ENCODE results near the gene BEX3.
"Not testable (repeated sequence)": the region's sequence is repeated elsewhere in the genome, so short reads cannot be mapped to it uniquely, and the experiment has no call there.

BEX3 gene

DNA sequence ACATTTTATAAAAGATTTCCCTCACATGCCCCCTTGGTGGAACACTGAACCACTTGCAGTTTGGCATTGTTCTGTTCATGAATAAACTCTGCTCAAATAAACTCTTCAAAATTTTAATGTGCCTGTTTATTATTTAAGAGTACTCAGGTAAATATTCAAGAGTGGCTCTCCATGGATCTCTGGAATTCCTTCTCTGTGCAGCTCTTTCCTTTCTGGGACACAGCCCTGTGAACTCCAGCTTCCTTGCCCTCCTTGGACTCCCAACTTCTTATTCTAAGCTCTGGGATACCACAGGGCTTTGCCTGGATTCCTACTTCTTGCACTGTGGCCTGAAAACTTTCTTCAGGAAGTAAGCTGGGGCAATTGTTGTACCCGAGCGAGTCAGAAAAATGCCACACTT is 8.3 kb downstream of the BEX3 start:
- no peak for DNase-seq

DNA sequence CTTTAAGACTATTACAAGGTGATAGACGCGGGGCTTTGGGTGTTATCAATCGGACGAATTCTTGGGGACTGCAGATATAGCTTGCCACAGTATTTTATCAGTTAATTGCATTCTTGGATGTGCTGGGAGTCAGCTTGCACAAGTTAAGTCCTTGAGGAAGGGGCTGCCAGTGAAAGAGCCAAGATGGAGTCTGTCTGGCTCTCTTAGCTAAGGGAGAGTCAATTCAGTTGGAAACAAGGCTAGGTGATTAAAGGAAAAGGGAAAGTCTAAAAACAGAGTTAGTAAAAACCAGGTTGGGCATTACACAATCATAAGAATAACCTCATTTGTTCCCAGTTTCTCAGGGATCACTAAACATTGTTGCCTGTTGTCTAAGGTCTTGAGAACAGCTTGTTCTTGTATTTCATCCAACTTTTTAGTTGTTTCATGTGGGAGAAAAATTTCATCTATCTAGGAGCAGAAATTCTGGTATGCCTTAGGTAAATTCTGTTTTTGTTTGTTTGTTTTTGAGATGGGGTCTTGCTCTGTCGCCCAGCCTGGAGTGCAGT is 9.0 kb downstream of the BEX3 start:
- DNase-seq = not testable (repeated sequence)

DNA sequence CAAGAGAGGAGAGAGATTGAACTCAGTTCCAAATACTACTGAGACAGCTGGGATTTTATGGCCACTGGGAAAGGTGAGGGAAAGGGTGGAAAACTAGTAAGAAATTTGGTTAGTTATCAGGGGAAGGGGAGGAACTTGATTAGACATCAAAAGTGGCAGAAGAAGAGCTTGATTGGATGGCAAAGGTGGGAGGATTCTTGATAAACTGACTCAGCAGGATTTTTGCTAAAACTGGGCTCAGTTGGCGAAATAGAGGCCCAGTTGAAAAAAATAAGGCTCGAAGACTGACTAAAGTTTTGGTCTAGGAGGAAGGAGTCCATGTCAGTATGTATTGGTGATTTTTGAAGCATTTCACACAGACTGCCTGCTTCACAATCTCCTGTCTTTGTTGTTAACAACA is 10.0 kb downstream of the BEX3 start:
- DNase-seq = no peak

DNA sequence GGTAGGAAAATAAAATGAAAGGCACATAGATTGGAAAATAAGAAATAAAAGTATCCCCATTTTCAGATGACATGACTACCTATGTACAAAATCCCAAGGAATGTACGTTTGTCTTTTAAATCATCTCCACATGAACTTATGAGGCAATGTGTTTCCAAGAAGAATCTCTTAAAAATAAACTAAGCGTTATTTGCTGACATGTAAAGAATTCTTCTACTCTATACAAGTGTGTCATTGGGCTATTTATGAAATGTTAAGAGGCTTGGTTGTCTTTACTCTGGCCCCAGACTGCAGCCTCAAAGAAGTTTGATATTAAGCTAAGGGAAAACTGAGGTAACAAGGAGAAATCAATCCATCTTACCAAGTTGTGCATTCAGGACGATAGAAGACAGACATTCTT is 17.1 kb downstream of the BEX3 start:
- DNase-seq = no peak

DNA sequence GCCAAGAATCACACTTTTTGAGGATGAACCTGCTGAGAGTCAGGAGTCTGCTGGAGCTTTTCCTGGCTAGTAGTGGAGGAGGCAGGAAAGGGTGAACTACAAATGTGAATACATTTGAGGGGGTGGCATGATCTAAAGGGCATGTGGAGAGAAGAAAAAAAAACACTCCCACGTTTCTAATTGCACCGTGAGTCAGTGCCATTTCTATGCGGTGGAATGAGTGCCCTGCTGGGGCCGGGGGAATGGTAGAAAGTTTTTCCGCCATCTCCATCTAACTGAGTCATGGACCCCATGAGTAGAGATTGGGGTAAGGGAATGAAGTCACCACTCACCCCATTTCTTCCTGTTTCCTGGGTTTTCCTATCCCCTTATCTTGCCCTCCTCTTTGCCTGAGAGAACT is 19.8 kb downstream of the BEX3 start:
- DNase-seq = no peak

DNA sequence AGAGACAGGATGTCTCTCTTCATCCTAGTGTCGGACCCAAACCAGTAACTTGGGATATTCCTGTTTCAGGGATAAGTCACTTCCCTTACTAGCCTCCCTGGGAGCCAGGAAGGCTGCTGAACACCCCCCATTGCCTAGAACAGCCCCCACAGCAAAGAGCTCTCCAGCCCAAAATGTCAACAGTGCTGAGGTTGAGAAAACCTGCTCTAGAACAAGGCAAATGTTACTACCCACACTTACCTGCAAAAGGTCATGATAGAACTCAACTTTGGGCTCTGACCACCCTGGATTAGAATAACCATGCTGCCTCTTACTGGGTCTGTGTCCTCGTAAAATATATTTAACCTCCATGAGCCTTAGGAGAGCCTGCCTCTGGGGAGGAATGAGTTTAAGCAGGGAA is 20.3 kb downstream of the BEX3 start:
- DNase-seq = no peak

DNA sequence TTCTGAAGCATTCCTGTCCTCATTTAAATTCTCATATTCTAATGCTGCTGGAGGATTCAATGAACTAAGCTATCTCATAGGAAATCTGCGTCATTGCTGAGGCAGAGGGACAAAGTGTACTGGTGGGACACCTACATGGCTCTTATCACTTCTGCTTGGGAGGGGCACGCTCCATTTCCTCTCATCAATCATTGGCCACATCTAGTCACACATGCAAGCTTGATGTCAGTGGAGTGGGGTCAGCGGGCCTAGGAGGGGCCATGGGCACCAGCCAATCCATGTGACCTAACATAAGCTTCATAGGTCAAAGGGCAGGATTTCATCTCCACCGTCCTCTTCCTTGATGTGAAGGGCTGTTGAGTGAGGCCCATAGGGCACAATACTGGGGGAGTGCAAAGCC is 21.4 kb downstream of the BEX3 start:
- no peak for DNase-seq

DNA sequence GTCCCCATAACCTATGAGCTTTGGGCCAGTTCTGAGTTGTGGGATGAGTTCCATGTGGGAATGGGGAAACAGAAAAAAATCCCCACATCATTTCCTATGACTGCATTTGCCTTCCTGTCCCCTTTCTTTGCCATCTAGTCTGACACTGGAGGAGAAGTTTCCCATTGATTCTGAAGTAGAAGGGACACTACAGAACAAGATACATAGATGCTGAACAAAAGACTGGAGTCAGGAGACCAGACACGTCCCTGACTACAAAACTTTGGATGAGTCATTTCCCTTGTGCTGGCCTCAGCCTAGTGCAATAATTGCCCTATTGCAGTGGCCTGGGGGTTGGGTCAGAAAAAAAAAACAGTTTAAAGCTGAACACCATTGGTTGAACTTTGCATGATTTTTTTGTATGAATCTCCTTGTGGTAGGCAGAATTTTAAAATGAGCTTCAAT is 22.1 kb downstream of the BEX3 start:
- no peak for DNase-seq

DNA sequence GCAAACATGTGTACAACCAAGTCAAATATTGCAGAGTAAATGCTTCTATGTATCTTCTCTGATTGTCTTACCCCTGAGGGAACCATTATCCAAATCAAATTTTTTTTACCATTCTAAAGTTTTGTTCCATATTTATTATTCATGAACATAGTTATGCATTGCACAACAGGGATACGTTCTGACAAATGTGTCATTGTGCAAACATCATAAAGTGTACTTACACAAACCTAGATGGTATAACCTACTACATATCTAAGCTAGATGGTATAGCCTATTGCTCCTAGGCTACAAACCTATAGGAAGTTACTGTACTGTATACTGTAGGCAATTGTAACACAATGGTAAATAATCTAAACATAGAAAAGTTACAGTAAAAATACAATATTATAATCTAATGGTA is 23.4 kb downstream of the BEX3 start:
- no peak for DNase-seq

DNA sequence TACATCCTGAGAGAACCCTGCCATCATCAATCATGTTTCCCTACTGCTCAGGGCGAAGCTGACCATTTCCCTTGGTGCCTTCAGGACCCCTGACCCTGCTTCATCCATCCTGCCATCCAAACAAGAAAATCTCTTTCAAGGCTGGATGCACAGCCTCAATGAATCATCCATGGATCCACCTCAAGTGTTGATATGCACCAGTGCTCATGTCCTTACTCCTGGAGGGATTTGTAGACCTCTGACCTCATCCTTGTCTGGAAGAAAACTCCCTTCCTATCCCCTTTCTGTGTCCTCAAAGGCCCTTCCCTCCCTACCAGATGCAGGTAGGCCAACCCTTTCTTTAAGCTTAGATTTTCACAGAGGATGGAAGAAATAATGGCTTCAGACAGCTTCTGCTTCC is 24.6 kb downstream of the BEX3 start:
- no peak for DNase-seq

DNA sequence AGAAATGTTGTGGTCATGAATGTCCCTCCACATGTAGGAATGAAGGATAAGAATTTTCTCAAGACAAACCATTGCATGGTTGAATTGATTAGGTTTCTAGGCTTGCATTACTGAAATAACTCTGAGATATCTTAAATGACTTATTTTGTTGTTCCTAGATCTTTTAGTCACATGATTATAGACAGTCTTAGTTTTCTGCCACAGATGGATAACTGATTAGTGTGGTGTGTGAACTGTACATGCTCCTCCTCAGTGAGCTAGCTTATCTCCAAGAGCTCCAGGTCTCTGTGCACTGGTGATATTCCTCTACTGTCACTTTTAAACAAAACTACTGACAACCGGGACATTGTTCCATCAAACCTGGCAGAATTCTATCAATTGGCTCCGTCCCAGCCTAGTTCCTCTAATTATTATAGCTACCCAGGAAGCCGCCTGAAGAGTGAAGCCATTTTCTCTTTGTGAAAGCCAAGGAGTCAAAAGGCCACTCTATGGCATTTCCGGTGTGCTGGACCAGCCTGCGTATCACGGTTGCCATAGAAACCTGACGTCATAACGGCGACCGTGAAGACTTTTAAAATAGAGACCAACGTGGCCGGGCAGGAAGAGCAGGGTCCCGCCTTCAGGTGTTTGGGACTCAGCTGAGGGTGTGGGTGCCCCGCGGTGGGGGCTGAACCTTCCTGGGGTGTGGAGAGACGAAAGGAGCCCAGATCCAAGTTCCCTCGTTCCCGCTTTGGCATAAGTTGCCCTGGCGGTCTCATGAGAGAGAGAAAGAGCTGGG is 28.1 kb downstream of the BEX3 start:
- peak; percentile 33 for DNase-seq

DNA sequence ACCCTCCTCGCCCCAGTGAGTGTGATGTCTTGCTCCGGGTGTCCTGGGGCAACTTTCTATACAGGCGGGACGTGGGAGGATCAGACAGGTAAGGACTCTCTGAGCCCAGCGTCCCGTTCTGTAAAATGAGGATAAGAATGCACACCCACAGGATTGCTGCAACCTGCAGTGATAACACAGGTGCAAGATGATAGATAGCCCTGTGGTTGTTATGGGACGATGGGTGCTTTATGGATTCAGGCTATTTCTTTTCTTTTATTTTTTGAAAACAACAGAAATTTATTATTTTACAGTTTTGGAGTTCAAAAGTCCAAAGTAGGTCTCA is 28.6 kb downstream of the BEX3 start:
- no peak for DNase-seq

DNA sequence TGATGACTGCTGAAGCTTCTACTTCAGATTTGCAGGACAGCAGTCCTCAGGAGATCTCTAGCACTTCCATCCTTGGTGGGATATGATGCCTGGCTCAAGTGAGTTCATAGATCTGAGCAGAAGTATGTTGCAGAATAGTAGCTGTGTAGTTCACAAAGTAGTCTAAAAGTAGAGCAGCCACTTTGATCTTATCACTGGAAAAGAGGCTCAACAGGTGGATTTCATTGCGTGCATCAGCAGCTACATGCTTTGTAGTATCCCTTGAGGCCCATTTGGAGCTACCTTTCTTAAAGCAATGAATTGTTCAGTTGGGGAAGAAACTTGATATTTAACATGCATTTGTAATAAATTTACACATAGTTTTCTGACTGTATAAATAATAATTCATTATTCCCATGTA is 29.9 kb downstream of the BEX3 start:
- DNase-seq = no peak

DNA sequence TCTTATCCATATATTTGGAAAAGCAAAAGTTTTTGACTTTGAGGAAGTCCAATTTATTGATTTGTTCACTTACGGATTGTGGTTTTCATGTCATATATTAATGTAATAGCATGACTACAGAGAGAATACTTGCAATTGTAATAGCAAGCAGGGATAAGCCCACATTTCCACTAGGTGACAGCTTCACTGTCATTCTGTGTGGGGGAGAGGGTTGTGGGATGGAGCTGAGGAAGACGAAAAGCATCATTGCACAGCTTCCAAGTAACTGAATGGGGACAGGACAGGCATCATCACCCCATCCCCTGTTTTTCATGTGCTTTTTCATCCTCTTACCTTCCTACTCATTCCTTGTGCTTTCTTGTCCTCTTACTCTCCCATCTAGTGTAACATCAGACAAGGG is 31.4 kb downstream of the BEX3 start:
- no peak for DNase-seq

DNA sequence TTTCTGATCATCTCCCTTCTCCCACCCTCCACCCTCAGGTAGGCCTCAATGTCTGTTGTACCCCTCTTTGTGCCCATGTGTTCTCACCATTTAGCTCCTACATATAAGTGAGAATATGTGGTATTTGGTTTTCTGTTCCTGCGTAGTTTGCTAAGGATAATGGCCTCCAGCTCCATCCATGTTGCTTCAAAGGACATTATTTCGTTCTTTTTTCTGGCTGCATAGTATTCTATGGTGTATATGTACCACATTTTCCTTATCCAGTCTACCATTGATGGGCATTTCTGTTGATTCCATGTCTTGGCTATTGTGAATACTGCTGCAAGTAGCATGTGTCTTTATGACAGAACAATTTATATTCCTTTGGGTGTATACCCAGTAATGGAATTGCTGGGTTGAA is 35.4 kb downstream of the BEX3 start:
- not testable (repeated sequence) for DNase-seq

DNA sequence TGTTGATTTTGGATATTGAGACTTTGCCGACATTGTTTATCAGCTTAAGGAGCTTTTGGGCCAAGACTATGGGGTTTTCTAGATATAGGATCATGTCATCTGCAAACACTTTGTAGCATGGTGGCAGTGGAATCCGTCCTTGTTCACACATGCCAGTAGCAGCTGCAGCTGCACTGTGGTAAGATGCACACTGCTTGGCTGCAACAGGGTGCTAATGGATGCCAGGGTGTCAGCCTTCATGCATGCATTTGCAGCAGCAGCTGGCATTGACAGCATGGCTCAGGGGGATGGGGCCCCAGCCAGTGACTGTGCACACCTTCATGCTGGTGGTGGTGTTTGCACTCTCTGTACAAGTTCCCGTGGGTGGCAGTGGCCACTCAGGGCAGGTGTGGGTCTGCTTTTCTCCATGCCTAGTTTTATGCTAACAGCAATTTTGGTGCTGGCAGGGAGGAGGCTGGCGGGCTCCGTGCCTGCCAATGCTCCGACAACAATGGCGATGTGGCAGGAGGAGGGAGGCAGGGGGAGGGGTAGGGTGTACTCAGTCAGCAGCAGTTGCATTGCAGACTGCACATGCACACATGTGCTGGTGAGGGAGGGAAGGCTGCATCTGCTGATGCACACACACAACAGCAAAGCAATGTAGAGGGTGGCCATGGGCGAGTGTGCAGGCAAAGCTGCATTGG is 37.5 kb downstream of the BEX3 start:
- DNase-seq = no peak

DNA sequence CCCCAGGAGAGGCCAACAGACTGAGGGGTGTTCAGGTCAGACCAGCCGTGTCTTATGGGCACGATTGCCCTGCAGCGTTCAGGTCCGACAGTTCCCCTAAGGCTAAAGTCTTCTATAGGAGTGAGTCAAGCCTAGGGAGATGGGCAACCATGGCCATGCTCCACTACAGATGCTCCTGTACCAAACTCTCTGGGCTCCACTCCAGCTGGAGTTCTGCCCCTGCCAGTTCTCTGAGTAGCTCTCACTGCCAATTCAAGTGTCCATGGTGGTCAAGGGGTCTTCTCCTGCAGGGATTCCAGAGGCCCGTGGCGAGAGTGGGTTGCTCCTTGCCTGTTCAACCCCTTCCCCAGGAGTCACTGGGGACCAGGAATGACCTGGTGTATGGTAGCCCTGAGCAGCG is 38.2 kb downstream of the BEX3 start:
- no peak for DNase-seq

DNA sequence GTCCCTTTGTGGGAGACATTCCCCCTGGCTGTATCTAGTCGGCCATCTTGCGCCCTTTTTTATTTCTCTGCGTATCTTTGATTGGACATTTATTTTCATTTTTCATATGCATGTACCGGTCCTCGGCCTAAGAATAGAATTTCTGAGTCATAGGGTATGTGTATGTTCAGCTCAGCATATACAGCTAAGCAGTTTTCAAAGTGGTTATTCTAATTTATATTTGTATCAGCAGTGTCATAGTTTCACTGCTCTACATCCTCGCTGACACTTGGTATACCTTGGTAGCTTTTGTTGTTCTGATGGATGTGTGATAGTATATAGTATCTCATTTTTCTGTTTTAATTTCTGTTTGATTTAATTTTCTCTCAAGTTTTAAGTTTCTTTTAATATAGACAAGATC is 38.7 kb downstream of the BEX3 start:
- DNase-seq = no peak

DNA sequence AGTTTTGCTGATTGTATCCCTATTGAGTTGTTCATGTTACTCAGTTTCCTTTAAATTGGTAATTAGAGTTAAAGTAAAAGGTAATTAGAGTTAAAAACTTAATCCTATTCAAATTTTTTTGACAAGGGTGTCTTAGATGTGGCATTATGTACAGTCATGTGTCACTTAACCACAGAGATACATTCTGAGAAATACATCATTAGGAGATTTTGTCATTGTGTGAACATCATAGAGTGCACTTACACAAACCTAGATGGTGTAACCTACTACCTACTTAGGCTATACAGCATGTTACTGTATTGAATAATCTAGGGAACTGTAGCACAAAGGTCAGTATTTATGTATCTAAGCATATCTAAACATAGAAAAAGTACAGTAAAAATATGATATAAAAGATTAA is 39.2 kb downstream of the BEX3 start:
- no peak for DNase-seq

DNA sequence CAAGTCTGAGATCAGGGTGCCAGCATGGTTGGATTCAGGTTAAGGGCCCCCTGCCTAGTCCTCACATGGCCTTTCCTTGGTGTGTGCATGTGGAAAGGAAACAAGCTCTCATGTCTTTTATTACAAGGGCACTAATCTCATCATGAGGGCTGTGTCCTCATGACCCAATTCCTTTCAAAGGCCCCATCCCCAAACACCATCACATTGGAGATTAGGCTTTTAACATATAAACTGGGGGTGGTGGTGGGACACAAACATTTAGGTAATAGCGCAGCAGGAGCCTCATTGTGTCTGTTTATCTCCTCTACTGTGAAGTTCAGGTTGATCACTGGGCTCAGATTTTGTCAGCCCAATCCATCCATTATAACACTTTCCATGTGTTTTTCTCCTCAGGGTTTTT is 41.0 kb downstream of the BEX3 start:
- DNase-seq = no peak

DNA sequence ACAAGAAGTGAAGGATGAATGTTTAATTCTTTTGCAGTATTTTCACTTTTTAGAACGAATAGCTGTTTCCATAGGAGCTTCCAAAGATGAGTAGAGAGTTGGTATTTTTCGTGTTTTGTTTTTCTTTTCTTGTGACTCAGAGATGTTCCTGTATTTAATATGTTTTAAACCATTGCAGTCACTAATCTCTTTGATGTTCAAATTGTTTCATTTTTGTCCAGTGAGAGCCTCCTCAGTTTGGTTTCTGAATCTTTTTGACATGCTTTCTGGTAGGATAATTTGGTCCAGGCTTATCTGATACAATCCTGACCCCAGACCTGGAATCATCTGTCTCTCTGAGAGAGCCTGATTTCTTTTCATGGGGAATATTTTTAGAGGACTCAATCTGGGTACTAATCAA is 41.6 kb downstream of the BEX3 start:
- DNase-seq = no peak

DNA sequence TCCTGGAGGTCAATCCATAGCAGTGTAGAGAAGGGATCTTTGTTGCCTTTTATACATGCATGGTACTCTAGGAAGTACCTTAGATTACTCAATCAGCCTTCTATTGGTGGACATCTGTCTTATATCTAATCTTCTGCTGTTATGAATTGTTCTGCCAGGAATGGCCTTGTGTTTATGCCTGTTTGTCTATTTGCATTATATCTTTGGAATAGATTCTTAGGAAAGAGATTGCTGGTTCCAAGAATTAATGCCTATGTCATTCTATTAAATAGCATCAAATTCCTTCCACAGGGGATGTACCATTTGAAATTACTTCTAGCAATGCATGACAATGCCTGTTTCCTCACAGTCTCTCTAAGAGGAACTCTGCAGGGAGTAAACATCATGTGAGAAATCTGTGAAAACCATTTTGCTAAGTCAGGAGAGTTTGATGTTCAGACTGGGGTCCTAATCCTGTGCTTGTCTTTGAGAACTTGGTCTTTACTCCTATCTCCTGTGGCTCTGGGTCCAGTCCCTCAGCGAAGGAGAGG is 42.5 kb downstream of the BEX3 start:
- no peak for DNase-seq

DNA sequence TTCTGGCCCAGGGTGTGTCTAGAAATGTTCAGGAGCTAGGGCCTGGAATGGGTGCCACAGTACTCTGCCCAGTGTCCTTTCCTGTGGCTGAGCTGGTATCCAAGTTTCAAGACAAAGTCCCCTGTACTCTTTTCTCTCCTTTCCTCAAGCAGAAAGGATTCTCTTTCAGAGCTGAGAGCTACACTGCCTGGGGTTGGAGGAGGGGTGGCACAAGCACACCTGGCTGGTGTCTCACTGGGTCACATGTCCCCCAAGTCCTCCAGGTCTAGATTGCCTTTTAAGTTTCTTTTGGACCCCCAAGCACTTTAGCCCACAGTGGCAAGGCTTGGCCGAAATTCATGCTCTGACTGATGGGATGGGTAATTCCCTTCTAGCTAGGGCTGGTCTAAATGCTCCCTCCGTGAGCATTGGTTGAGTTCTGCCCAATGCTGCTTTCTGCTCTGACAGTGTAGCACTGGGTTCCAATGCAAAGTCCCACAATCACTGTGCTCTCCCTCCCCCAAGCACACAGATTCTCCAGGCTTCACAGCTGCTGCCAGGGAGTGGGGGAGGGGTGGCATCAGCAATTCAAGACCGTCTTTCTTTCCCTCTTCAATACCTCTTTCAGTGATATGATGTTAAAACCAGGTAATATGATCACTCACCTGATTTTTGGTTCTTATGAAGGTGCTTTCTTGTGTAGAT is 47.8 kb downstream of the BEX3 start:
- DNase-seq = no peak
